Esophagus muscularis mucosa (tissue), 2 donors: ENCODE data around the gene BLACAT1.

ENCODE experiments used
- EP300 ChIP-seq: sonication (generic); formaldehyde crosslinking; IDR thresholded peaks from one replicate; pipeline ENCODE4 v1.6.1; 2017; ENCODE audit warnings: antibody characterized with exemption
- POLR2A ChIP-seq: fragments of 450-650 bp; IDR thresholded peaks from one replicate; pipeline ENCODE4 v1.6.1; 2017; ENCODE audit warnings: antibody characterized with exemption, moderate library complexity, mild to moderate bottlenecking, low read depth

DNA sequence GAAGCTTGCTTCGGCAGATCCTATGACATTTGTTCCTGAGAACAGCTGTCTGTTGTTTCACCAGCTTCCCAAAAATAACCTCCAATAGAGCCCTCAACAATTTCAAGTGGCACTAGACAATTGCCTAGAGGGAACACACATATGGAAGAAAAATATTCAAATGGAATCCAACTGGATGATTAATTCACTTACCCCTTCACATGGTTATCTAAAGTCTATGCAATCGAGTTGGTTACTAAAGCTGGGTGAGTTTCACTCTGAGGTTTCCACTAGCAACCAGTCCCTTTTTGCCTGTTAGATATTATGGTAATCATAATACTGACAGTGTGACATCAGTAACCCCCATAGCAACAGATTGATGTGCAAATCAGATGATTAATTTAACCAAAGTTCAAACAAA, 34.0 kb downstream of the BLACAT1 start, which contains the start of gene LEMD1:
- TF ChIP-seq EP300 (no peak), POLR2A (no peak)
